ENCODE results near the gene MAP1LC3B2.

- TF ChIP-seq CTCF (IDR thresholded peaks at IDR 0.05) (no peak), POLR2A (IDR thresholded peaks at IDR 0.05) (no peak)
Observed at GRCh38 chr12:116565963-116566362, 6.8 kb downstream of the MAP1LC3B2 start.

All from stomach (tissue), 4 donors.